Measurements from ENCODE around the gene KRTAP4-7. TPM values are rescaled to one million over a fixed set of nuclear protein-coding genes. Genes with fewer than 3 reads are reported as not detected.
"Not testable (repeated sequence)": the region's sequence is repeated elsewhere in the genome, so short reads cannot be mapped to it uniquely, and the experiment has no call there.

The KRTAP4-7 gene
- total and polyA plus RNA-seq, 12 donors, result not detected

GRCh38 chr17:41073676-41074075 is 10.3 kb upstream of the KRTAP4-7 start:
- H3K27me3 ChIP-seq, result no peaks in the 10 kb centered on the region
- intact Hi-C loops (cut with DNase I), result no loop called here
- no peak overlapping the region for H3K4me3 ChIP-seq
- no peaks in the 10 kb centered on the region for H3K9me3 ChIP-seq (replicated peaks in 1 of 3)
- WGBS, 4 donors, result 89 to 94% (median 90%) methylated on average over 2 of the region's 2 CpGs
- TF ChIP-seq CTCF (IDR thresholded peaks at IDR 0.05) (no peak), POLR2A (IDR thresholded peaks at IDR 0.05) (no peak)
- no peak overlapping the region for H3K27ac ChIP-seq
- no peaks in the 10 kb centered on the region for H3K36me3 ChIP-seq (replicated peaks in 1 of 2)
- no peak for DNase-seq
- no peaks in the 10 kb centered on the region for H3K4me1 ChIP-seq (replicated peaks in 1 of 2)

- Histone ChIP-seq H3K9me3 (replicated peaks in 1 of 3) (no peaks in the 10 kb centered on the region), H3K36me3 (replicated peaks in 1 of 2) (no peaks in the 10 kb centered on the region), H3K4me3 (no peak overlapping the region), H3K27ac (no peak overlapping the region), H3K27me3 (no peaks in the 10 kb centered on the region), H3K4me1 (replicated peaks in 1 of 2) (no peaks in the 10 kb centered on the region)
- TF ChIP-seq POLR2A (IDR thresholded peaks at IDR 0.05) (no peak), CTCF (IDR thresholded peaks at IDR 0.05) (no peak)
- intact Hi-C loops (cut with DNase I), result no loop called here
- DNase-seq, result no peak
These were observed 7.2 kb upstream of the KRTAP4-7 start for GRCh38 chr17:41076788-41077187.

GRCh38 chr17:41082626-41083025 is 1.3 kb upstream of the KRTAP4-7 start:
- Histone ChIP-seq H3K36me3 (replicated peaks in 1 of 2) (no peaks in the 10 kb centered on the region), H3K4me1 (replicated peaks in 1 of 2) (no peaks in the 10 kb centered on the region), H3K4me3 (no peak overlapping the region), H3K27ac (no peak overlapping the region), H3K9me3 (replicated peaks in 1 of 3) (no peaks in the 10 kb centered on the region), H3K27me3 (no peaks in the 10 kb centered on the region)
- intact Hi-C loops (cut with DNase I), result no loop called here
- TF ChIP-seq POLR2A (IDR thresholded peaks at IDR 0.05) (no peak), CTCF (IDR thresholded peaks at IDR 0.05) (no peak)
- 44 to 63% (median 52%) methylated on average over 3 to 4 of the region's 4 CpGs for WGBS, 4 donors
- no peak for DNase-seq

GRCh38 chr17:41083427-41083826 is 523 bp upstream of the KRTAP4-7 start:
- H3K4me3 ChIP-seq, result not testable (repeated sequence)

GRCh38 chr17:41088760-41089352 is 4.9 kb downstream of the KRTAP4-7 start:
- intact Hi-C loops (cut with DNase I); H3K4me3 ChIP-seq; DNase-seq; H3K36me3 ChIP-seq (replicated peaks in 1 of 2); H3K4me1 ChIP-seq (replicated peaks in 1 of 2); H3K27ac ChIP-seq; H3K9me3 ChIP-seq (replicated peaks in 1 of 3); H3K27me3 ChIP-seq: not testable (repeated sequence)
- 40 to 64% (median 54%) methylated on average over 4 of the region's 4 CpGs for WGBS, 4 donors

More at GRCh38 chr17:41083427-41083826, 523 bp upstream of the KRTAP4-7 start:
- DNase-seq; H3K27ac ChIP-seq; H3K36me3 ChIP-seq (replicated peaks in 1 of 2); H3K9me3 ChIP-seq (replicated peaks in 1 of 3); intact Hi-C loops (cut with DNase I); H3K27me3 ChIP-seq; H3K4me1 ChIP-seq (replicated peaks in 1 of 2): not testable (repeated sequence)
- WGBS, 4 donors, result 68 to 87% (median 78%) methylated on average over 2 of the region's 2 CpGs

Measured in adrenal gland (tissue), 12 donors.